HG02852 (cell line): Measurements from ENCODE around the gene NRP2.

Source experiments
- ATAC-seq: cut with Tn5 transposase; IDR thresholded peaks from one replicate; pipeline ENCODE4 v1.9.1; 2021; ENCODE audit warnings: mild to moderate bottlenecking, moderate library complexity; ENCODE audit not compliant: unreplicated experiment

The NRP2 gene

DNA sequence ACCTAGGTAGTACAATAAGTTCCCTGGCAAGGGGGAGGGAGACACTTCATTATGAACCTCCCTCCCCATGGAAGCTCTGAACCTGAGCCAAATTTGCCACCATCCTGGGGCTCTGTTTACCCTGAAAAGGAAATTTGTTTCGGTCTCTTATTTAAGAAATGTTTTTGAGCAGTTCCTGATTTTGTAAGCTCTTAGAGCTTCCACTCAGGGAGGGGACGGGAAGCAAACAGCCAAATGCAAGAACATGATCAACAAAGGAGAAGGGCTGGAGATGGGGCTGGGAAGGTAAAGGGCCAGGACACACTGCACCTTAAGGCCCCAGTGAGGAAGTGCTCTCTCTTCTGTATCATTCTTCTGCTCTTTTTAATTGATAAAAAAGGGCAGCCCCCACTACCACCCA lies 117.9 kb downstream of the NRP2 start:
- ATAC-seq, result no peak

DNA sequence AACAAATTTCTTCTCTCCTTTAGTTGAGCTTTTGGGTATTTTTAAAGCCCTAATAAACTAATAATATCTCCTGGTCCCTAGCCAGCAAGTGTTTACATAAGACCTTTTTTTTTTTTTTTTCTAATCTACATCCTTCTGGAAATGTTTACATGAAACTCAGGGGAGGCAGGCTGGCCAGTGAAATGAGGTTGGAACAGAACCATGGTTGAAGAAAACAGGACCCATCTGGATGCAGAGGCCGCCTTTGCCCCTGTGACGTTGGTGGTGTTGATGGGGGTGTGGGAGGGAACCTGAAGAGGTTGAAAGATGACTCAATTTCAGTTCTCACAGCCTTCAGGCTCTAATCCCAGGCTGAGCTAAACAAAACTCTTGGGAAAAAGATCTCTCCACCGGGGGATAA lies 118.5 kb downstream of the NRP2 start:
- no peak for ATAC-seq

DNA sequence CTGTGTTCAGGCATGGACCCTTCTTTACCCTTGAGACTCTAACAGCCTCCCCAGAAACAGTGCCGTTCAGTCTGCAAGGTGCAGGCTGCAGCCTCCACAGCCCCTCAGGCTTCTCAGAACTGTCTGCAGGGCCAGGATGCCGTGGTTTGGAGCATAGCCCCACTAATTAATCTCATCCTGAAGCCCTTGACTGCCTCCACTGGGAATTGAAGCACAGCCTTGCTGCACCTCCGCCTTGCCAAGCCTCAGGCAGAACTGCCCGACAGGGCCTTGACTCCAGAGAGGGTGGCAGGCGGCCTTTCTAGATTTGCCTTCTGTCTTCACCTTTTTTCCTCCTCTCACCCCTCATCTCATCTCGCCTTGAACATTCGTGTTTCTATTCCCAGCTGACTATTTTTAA lies 119.8 kb downstream of the NRP2 start:
- no peak for ATAC-seq

DNA sequence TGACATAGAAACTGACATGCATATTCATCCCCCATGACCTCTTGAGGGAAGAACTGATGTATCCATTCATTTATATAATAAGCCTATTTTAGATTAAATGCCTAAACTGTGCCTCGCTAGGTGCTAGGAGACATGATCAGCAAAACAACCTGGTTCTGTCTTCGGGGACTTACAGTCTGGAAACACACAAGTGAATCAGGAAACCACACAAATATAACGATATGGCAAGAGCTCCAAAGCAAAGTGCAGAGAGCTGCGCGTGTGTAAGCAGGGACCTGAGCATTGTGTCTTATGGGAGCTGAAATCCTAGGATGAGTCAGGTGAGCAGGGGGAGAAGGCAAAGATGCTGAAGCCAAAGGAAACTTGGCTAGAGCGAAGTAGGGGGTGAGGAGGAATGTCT lies 120.6 kb downstream of the NRP2 start:
- ATAC-seq, result no peak

- ATAC-seq, result no peak
Measured at GRCh38 chr2:205803500-205803899, 121.2 kb downstream of the NRP2 start.

- no peak for ATAC-seq
Measured at GRCh38 chr2:205805136-205805535, 122.8 kb downstream of the NRP2 start.

GRCh38 chr2:205806143-205806905 lies 124.0 kb downstream of the NRP2 start:
- ATAC-seq, result no peak

DNA sequence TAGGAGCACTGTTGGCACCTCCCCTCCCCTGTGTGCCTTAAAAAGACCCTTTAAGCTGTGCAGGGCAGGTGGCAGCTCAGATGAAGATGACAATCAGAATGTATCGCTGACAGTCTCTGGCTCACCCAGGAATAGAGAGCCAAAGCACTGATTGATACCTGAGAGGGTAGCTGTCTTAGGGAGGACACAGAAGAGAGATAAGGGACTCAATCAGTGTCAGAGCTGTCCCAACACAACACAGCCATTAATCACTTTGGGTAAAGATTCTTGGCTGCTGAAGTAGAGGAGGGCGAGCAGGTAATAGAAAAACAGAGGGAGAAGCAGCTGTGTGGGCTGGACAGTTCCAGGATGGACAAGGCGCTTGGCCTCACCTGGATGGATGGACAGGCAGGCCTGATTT lies 124.9 kb downstream of the NRP2 start:
- no peak for ATAC-seq

DNA sequence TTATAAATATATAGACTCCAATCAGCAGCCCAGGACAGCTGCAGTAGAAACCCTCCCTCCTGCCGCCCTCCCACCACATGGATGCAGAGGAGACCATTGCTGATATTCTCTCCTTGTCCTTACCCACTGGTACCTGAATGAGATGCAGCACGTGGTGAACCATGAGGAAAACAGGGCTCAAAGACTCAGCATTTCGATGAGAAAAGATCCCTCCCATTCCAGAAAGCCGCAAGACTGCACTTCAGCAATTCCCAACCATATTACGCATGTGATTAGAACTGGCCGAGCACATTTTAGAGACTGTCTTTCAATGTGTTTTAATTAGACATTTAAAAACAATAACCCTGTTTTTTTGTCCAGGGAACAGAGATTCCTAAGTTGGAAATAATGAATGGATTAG lies 125.5 kb downstream of the NRP2 start:
- no peak for ATAC-seq

- ATAC-seq, result no peak
Measured at GRCh38 chr2:205808486-205809121, 126.3 kb downstream of the NRP2 start.

DNA sequence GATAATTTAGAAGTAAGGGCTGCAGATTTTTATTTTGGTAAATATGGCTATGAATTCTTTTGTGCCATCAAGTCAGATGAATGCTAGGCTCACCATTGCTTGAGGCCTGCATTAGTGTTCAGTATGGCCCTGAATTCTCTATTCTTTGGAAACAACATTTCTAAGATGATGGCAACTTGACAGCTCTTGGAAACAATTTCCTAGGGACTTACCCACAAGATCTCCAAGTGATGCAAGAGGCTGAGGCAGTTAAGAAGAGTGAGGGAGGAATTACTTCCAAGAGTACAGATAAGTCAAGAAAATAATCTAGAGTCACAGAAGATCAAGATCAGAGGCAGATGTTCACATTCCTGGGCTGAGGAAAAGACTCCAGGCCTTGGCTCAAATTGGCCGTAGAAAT lies 129.1 kb downstream of the NRP2 start:
- no peak for ATAC-seq

DNA sequence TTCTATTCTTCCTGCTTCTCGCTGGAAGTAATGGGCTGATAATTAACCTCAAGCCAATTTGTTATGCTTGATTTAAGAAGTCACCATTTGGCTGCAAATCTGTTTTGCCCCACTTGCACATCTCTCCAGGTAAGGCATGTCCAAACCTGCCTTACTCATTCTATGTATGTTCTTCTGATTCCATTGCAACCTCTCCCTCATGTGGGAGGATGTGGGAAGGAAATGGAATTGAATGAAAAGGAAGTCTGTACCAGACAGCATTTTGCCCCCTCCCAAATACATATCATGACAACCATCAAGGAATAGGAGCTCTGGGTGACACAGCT lies 131.7 kb downstream of the NRP2 start:
- ATAC-seq, result no peak

DNA sequence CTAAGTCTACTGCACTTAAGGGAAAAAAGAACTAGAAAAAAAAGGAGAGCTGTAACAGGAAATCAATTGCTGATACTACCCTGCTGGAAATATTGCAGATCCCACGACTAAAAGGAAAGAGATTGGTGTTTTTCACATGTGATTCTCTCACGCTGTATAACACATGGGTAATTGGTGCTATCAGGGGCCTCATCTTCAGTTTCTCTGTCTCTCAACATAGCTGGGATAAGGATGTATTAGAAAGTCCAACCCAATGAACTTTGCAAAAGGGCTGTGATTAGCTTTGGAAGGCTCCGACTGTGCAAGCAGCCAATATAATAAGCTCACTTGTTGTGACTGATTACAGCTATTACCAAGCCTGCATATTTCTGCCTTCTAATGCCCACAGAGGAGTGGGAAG lies 133.4 kb downstream of the NRP2 start:
- no peak for ATAC-seq

DNA sequence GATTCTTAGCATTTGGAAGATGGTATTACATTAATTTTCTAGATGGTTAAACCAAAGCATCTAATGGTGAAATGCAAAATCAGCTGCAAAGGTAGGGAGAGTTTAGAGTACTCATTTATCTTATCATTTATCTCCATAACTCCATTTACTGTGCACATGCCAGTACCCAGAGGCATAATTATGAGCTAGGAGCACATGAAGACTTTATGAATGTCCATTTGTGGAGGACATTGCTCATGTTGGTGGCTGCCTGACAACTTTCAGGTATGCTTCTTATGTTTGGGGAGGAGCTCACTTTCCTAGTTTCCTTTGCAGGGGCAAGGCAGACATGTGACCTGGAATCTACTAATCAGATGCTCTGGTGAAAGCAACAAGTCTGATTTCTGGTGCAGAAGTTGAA lies 134.0 kb downstream of the NRP2 start:
- ATAC-seq, result no peak

DNA sequence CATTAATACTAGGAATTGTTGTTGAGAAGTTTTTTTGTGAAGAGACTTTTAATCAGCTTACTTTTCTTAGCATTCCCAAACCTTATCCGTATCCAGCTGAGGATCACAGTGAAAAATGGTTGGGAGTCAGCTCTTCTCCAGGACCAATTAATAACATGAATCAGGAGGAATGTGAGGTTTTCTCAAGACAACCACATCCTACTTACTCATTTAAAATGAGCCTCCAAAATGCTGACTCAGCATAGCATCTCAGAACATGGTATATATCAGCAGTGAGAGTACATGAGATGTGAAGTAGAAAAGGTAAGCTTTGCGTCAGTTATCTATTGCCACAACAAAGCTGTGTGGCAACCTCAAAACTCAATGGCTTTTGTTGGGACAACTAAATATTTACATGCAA lies 140.3 kb downstream of the NRP2 start:
- ATAC-seq, result no peak

DNA sequence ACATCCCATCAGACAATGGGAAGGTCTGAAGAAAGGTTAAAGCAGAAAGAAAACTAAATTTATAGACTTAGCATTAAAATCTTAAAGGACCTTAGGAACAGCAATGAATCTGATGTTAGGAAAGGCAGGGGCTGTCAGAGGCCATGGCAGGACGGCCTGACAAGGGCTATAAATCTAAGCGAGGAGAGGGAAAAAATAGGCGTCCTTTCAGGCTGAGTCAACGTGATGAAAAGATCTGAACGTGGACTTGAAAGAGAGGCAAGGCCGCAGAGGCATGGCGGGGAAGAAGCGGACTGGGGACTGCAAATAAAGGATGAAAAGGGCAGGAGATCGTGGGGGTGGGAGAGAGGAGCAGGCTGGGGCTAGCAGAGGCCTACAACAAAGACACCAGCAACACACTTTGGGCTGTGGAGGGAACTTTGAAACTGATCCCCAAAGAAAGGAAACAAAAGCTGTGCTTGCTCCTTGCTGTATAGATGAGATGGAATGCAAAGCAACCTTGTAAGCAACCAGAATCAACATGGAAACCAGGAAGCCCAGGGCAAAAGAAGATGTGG lies 145.6 kb downstream of the NRP2 start:
- no peak for ATAC-seq

DNA sequence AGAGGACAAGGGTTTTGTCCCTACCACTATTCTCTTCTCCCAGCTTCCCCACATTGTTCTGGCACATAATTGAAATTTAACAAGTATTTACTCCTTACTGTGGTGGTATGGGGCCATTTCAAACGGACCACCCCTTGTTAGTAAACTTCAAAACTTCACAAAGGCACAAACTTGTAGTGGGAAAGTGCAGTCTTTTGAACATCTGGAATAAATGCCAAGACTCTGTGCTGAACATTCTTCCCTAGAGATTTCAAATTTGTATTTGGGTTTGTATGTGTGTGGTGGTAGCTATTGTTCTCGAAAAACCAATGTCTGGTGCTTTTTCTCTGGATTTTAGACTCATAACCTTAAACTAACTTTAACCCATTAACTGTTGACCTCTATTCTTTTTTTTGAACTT lies 151.6 kb downstream of the NRP2 start:
- ATAC-seq, result no peak

GRCh38 chr2:205834796-205835195 lies 152.5 kb downstream of the NRP2 start:
- peak; percentile 66 for ATAC-seq

DNA sequence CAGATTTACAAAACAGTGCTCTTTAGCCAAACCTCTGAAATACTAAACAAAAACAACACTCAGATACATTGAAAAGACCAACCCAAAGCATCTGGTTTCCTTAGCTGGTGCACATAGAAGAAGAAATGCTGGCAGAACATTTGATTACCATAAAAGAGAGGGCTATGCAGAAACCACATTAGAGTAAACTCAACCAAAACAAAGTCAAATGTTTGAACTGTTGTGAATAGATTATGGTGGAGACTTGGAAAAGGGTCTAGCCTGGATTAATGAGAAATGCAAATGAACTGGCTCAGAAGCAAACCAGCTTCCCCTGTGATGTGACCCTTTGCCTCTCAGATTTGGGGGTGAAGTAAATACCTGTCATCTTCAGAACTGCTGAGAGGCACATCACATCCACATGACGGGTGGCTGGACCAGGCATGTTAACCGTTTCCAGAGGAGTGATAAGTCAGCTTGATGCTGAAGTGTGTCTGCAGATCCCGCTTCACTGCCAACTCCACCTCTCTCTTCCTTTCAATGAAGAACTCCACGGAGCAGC lies 153.0 kb downstream of the NRP2 start:
- ATAC-seq, result no peak

DNA sequence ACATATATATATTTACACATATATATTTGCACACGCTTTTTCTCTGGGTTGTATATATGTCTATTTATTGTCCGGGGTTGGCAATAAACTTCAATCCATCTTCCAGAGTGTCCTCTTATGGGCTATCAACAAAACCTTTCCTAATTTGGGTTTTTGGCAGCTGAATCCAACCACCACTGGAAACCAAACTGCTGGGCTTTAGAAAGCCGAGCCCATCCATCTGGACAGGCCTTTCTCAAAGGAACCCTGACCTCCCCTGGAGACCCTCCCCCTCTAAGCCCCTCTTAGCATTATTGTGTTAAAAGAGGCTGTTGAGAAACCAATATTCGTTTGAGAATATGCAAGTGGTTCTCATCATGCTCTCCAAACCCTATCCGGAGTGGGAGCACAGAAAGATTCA lies 153.6 kb downstream of the NRP2 start:
- no peak for ATAC-seq

DNA sequence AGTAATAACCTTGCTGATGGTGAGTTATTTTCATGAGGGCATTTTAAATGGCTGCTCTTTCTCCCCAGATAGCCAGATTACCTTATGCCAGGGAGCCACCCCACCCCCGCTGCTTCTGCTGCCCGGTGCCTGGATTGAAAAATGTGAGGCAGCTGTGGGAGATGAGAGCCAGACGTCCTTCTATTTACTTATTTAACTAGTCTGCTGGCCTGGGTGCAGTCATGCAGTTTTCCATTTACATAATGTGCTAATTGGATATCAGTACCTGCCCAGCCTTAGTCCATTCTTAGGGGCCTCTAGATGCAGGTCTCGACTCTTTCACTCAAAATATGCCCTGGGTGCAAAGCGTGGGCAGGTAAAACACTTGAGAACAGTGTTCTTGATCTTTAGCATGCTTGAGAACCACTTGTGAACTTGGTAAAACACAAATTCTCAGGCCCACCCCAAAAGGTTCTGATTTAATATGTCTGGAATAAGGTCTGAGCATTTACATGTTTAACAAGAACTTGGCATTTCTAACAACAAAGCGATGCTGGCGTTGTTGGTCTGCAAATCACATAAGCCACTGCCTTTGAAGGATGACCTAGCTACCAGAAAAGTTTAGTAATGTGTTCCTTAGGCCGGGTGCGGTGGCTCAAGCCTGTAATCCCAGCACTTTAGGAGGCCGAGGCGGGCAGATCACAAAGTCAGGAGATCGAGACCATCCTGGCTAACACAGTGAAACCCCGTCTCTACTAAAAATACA lies 154.3 kb downstream of the NRP2 start:
- ATAC-seq, result no peak

GRCh38 chr2:205837663-205838062 lies 155.4 kb downstream of the NRP2 start:
- no peak for ATAC-seq
